GM13977 (cell line): Measurements from ENCODE around the gene PRPSAP2.
"Not testable (repeated sequence)": the region's sequence is repeated elsewhere in the genome, so short reads cannot be mapped to it uniquely, and the experiment has no call there.

Experiments used
- DNase-seq: peaks from one replicate; pipeline ENCODE4 v3.0.0; 2012; ENCODE audit warnings: low spot score
- in situ Hi-C: fragments of 300-500 bp; cut with MboI; formaldehyde crosslinking; loops from one replicate; pipeline ENCODE4 v1.12.0; 2022; ENCODE audit warnings: low sequenced_read_pairs, low pct_unique_long_range_greater_than_20kb, mixed read lengths, inconsistent platforms; ENCODE audit not compliant: unreplicated experiment
- TF ChIP-seq, protein P1 (sequence below): IDR thresholded peaks from 2 replicates; pipeline ENCODE4 v1.5.1; 2012; ENCODE audit warnings: mild to moderate bottlenecking, control low read depth; ENCODE audit not compliant: insufficient read depth; ENCODE audit errors: extremely low read depth, missing control alignments

The PRPSAP2 gene

DNA sequence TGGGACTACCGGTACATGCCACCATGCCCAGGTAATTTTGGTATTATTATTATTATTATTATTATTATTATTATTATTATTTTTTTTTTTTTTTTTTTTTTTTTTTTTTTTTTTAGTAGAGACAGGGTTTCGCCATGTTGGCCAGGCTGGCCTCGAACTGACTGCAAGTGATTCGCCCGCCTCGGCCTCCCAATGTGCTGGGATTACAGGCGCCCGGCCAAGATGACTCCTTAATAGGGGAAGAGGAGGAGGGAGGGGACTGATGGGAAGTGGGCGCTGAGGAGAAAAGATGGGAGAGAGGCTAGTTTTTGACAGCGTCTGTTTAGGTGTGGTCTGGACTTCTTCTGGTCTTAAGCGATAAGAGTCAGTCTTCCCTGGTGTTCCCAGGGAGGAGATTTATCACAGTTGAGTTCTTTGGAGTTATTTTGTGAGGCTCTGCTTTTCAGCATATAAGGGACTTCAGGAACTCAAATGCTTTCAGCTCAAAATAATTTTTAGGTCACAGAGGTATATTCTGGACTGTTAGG is 59.6 kb downstream of the PRPSAP2 start:
- in situ Hi-C loops, result no loop called here
- TF ChIP-seq, protein P1, sequence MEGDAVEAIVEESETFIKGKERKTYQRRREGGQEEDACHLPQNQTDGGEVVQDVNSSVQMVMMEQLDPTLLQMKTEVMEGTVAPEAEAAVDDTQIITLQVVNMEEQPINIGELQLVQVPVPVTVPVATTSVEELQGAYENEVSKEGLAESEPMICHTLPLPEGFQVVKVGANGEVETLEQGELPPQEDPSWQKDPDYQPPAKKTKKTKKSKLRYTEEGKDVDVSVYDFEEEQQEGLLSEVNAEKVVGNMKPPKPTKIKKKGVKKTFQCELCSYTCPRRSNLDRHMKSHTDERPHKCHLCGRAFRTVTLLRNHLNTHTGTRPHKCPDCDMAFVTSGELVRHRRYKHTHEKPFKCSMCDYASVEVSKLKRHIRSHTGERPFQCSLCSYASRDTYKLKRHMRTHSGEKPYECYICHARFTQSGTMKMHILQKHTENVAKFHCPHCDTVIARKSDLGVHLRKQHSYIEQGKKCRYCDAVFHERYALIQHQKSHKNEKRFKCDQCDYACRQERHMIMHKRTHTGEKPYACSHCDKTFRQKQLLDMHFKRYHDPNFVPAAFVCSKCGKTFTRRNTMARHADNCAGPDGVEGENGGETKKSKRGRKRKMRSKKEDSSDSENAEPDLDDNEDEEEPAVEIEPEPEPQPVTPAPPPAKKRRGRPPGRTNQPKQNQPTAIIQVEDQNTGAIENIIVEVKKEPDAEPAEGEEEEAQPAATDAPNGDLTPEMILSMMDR, result no peak
- no peak for DNase-seq

DNA sequence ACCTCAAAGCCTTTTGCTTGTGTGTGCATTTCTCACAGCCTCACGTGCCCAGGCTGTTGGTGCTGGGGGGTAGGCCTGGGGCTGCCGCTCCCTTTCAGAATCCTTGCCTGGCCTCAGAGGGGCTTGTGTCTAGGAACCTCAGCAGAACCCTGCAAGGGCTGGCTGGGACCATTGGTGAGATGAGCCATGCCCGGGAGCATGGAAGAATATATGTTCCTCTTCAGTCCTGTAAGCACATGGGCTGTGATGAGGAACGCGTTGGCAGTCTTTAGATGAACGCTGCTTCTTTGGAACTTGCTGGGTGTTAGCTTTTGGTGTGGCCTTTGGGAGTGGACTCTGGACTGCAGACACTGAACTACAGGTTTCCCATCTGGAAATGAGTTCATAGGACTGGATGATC is 62.0 kb downstream of the PRPSAP2 start:
- DNase-seq, result no peak
- in situ Hi-C loops, result no loop called here

DNA sequence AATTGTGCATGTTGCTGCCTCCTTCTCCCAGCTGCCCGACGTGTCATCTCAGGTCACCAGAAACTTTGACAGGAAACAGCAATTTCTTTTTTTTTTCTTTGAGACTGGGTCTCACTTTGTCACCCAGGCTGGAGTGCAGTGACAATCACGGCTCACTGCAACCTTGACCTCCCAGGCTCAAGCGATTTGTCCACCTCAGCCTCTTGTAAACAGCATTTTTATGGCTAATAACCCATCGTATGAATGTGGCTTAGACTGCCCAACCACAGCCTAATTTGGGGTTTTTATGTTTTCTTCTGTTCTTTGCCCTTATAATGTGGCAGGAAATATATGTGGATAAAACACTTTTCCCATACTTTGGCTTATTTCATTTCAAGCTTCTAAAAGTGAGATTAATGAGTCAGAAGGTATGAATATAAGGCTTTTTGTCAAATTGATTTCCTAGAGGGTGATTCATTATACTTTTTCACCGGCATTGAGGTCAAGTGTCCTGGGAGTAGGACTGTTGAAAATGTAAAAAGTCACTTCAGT is 63.0 kb downstream of the PRPSAP2 start:
- TF ChIP-seq, protein P1, result no peak
- DNase-seq, result no peak
- in situ Hi-C loops, result no loop called here

More for the DNA sequence above, 62.0 kb downstream of the PRPSAP2 start:
- TF ChIP-seq, protein P1, result no peak

DNA sequence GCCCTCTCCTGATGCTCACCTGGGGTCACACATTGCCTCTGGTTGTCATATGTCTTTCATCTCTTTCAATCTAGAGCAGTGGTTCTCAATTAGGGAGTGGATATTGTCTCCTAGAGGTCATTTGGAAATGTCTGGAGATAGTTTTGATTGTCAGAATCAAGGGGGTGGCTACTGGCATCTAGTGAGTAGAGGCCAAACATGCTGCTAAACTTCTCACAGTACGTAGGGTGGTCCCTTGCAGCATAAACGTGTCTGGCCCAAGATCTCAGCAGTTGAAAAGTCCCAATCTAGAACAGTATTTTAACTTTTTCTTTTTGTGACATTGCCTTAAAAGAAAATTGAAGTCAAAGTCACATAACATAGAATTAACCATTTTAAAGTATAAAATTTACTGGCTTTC is 63.6 kb downstream of the PRPSAP2 start:
- TF ChIP-seq, protein P1, result no peak

DNA sequence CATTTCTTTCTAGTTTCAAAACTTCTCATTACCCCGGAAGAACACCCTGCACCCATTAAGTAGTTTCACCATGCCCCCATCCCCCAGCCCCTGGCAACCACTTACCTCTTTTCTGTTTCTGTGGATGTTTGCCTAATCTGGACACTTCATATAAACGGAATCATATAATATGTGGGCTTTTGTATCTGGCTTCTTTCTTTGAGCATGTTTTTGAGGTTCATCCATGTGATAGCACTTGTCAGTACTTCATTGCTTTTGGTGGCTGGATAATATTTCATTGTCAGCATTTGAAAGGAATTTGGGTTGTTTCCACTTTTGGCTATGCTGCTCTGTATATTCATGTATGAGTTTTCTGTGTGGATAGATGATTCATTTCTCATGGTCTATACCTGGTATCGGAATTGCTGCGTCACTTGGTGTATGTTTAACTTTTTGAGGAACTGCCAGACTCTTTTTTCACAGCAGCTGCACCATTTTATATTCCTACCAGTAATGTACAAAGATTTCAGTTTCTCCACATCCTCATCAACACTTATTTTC is 64.1 kb downstream of the PRPSAP2 start:
- in situ Hi-C loops, result no loop called here
- TF ChIP-seq, protein P1, result no peak
- DNase-seq, result peak; percentile 63

More for the DNA sequence above, 63.6 kb downstream of the PRPSAP2 start:
- no peak for DNase-seq
- in situ Hi-C loops, result no loop called here

DNA sequence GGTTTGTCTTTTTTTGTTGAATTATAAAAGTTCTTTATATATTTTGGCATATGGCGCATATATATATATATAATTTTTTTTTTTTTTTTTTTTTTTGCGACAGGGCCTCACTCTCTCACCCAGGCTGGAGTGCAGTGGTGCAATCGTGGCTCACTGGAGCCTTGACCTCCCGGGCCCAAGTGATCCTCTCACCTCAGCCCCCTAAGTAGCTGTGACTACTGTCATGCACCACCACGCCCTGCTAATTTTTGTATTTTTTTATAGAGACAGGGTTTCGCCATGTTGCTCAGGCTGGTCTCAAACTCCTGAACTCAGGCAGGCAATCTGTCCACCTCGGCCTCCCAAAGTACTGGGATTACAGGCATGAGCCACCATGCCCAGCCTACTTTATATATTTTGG is 64.7 kb downstream of the PRPSAP2 start:
- in situ Hi-C loops, DNase-seq: not testable (repeated sequence)

DNA sequence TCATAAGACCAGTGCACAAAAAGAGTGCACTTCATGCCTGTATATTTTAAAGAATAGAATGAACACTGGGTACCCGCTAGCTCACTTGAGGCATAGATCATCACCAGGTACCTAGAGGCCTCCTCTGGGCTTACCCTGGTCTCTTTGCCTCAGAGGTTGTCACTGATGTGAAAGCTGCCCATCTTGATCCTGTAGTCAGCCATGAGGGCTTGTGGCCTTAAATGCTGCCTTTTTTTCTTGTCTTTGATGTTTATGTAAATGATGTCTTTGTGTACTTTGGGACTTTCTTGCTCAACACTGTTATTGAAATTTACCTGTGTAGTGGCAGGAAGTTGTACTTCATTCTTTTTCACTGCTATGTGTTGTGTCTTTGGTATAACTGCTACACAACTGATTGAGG is 67.3 kb downstream of the PRPSAP2 start:
- no peak for DNase-seq
- in situ Hi-C loops, result loop anchor here (25.0 kb wide), 1 partner anchor 113 kb away; no protein-coding TSS in a partner anchor
- TF ChIP-seq, protein P1, result no peak
